ENCODE results near the gene KANSL3.
A peak's percentile ranks its signal among the peaks of the same experiment; 100 is the strongest.

The KANSL3 gene

GRCh38 chr2:96638144-96639121 is at the start of gene KANSL3:
Gene KANSL3 (minus strand): TSS chr2:96638312. CDS start chr2:96637135, 1,177 bp downstream.
- Histone ChIP-seq H3K4me1 (peaks cover 16% of the 10 kb centered on the region), H3K27ac (peak within 1 kb of the TSS; percentile 82), H3K27me3 (ENCODE audit: control insufficient read depth, insufficient read depth, low read length) (no peaks in the 10 kb centered on the region), H3K9ac (peak within 1 kb of the TSS; percentile 57), H3K4me3 (ENCODE audit: low read depth, low read length) (peak within 1 kb of the TSS; percentile 92), H3K36me3 (ENCODE audit: control insufficient read depth, insufficient read depth, low read length) (no peaks in the 10 kb centered on the region), H3K4me2 (ENCODE audit: low read length) (peak within 1 kb of the TSS; percentile 91), H3K79me2 (peaks cover 21% of the 10 kb centered on the region), H2AFZ (peak within 1 kb of the TSS; percentile 88), H3K9me3 (ENCODE audit: control insufficient read depth, low read length) (no peaks in the 10 kb centered on the region)
- no peak for TF ChIP-seq CTCF (IDR thresholded peaks at IDR 0.05)

GRCh38 chr2:96687266-96687665 is 49.2 kb upstream of the KANSL3 start:
- no peaks in the 10 kb centered on the region for H3K27me3 ChIP-seq (ENCODE audit: control insufficient read depth, insufficient read depth, low read length)
- no peaks in the 10 kb centered on the region for H3K36me3 ChIP-seq (ENCODE audit: control insufficient read depth, insufficient read depth, low read length)
- TF ChIP-seq CTCF (IDR thresholded peaks at IDR 0.05) = no peak
- H3K9me3 ChIP-seq (ENCODE audit: control insufficient read depth, low read length) = no peaks in the 10 kb centered on the region
- H3K4me1 ChIP-seq = no peaks in the 10 kb centered on the region
- no peak overlapping the region for H3K4me2 ChIP-seq (ENCODE audit: low read length)
- H2AFZ ChIP-seq = no peak overlapping the region
- no peak overlapping the region for H3K4me3 ChIP-seq (ENCODE audit: low read depth, low read length)
- no peak overlapping the region for H3K27ac ChIP-seq
- H3K79me2 ChIP-seq = no peaks in the 10 kb centered on the region
- no peak overlapping the region for H3K9ac ChIP-seq

GRCh38 chr2:96685577-96686459 is 47.7 kb upstream of the KANSL3 start:
- Histone ChIP-seq H3K4me3 (ENCODE audit: low read depth, low read length) (no peak overlapping the region), H2AFZ (no peak overlapping the region), H3K9ac (no peak overlapping the region), H3K27ac (no peak overlapping the region), H3K4me2 (ENCODE audit: low read length) (no peak overlapping the region), H3K79me2 (no peaks in the 10 kb centered on the region), H3K9me3 (ENCODE audit: control insufficient read depth, low read length) (no peaks in the 10 kb centered on the region), H3K27me3 (ENCODE audit: control insufficient read depth, insufficient read depth, low read length) (no peaks in the 10 kb centered on the region), H3K36me3 (ENCODE audit: control insufficient read depth, insufficient read depth, low read length) (no peaks in the 10 kb centered on the region), H3K4me1 (no peaks in the 10 kb centered on the region)
- no peak for TF ChIP-seq CTCF (IDR thresholded peaks at IDR 0.05)

- no peak overlapping the region for H3K27ac ChIP-seq
- H3K9ac ChIP-seq = no peak overlapping the region
- H3K79me2 ChIP-seq = no peaks in the 10 kb centered on the region
- H3K4me2 ChIP-seq (ENCODE audit: low read length) = no peak overlapping the region
- TF ChIP-seq CTCF (IDR thresholded peaks at IDR 0.05) = no peak
- peaks cover 3% of the 10 kb centered on the region for H3K4me1 ChIP-seq
- no peak overlapping the region for H3K4me3 ChIP-seq (ENCODE audit: low read depth, low read length)
- no peak overlapping the region for H2AFZ ChIP-seq
- no peaks in the 10 kb centered on the region for H3K27me3 ChIP-seq (ENCODE audit: control insufficient read depth, insufficient read depth, low read length)
- H3K9me3 ChIP-seq (ENCODE audit: control insufficient read depth, low read length) = no peaks in the 10 kb centered on the region
- no peaks in the 10 kb centered on the region for H3K36me3 ChIP-seq (ENCODE audit: control insufficient read depth, insufficient read depth, low read length)
These were observed 46.9 kb upstream of the KANSL3 start for GRCh38 chr2:96684883-96685576.
